K562 (cell line): ENCODE data around the gene CR2. TPM values are rescaled to one million over a fixed set of nuclear protein-coding genes. Genes with fewer than 3 reads are reported as not detected.
A peak's percentile ranks its signal among the peaks of the same experiment; 100 is the strongest.

Experiments used
- ATAC-seq: fragments of 200-7000 bp; cut with Tn5 transposase; 3 replicates; pipeline ENCODE4 v1.9.1; 2020; ENCODE audit warnings: moderate library complexity
- BruUV-seq: library from RNA; stranded (reverse); fragments of 400-500 nt; replicated peaks from 2 replicates; lab custom pipeline; 2021; lab: Mats Ljungman, UMichigan
- CTCF ChIA-PET: fragments of 300-600 bp; formaldehyde crosslinking; extraction: SDS; loops from one replicate; lab custom pipeline; 2021; ENCODE audit warnings: low intra/inter-chr PET ratio; lab: Yijun Ruan, JAX
- POLR2A ChIA-PET: fragments of 300-600, 350-650 bp; sonication (Branson Sonifier 250); formaldehyde crosslinking; extraction: SDS; loops from one replicate; lab custom pipeline; 2021; ENCODE audit warnings: antibody characterized with exemption, inconsistent platforms; lab: Yijun Ruan, JAX
- DNase-seq, 4 experiments: peaks; one replicate each; pipeline versions ENCODE4 v3.0.0 to v3.0.0-alpha.2; 2011 to 2018; ENCODE audit warnings: low spot score in 3 of 4, mixed read lengths in 3 of 4; ENCODE audit errors: extremely low read depth in 1 of 4
- FAIRE-seq: peaks from 2 replicates; lab custom pipeline; 2011; peaks lifted over from hg19 to GRCh38; lab: Jason Lieb, UNC
- H2AFZ ChIP-seq: 2 replicates; pipeline ENCODE4 v1.6.0; 2011; ENCODE audit warnings: low read depth, low read length, control low read depth, inconsistent platforms
- H3K27ac ChIP-seq: fragments of 200-600 bp; 3 replicates; pipeline ENCODE4 v1.8.0; 2011; ENCODE audit warnings: low read depth, mild to moderate bottlenecking, control low read depth, inconsistent platforms, low read length, moderate library complexity, mixed read lengths; ENCODE audit errors: extremely low read depth
- H3K27me3 ChIP-seq, 2 experiments: fragments of 300-600 bp in 1 of 2; 2 replicates in 1 of 2; 3 replicates in 1 of 2; pipeline versions ENCODE4 v1.6.0 to v1.8.0; 2011; ENCODE audit warnings: inconsistent platforms in 2 of 2, low read length in 2 of 2, mild to moderate bottlenecking in 1 of 2, mixed read lengths in 1 of 2, moderate library complexity in 1 of 2; ENCODE audit not compliant: control insufficient read depth in 2 of 2, insufficient read depth in 2 of 2
- H3K36me3 ChIP-seq: fragments of 300-600 bp; 3 replicates; pipeline ENCODE4 v1.8.0; 2011; ENCODE audit warnings: mild to moderate bottlenecking, low read length, inconsistent platforms; ENCODE audit not compliant: control insufficient read depth, insufficient read depth
- H3K4me1 ChIP-seq, 2 experiments: fragments of 200-600 bp in 1 of 2; replicated peaks in 1 of 2; 2 replicates in 1 of 2; 3 replicates in 1 of 2; pipeline versions ENCODE4 v1.5.1 to v1.8.0; 2011; ENCODE audit warnings: inconsistent platforms in 2 of 2, low read length in 2 of 2, mild to moderate bottlenecking in 1 of 2, mixed read lengths in 1 of 2, moderate library complexity in 1 of 2; ENCODE audit not compliant: control insufficient read depth in 2 of 2, insufficient read depth in 2 of 2
- H3K4me2 ChIP-seq: 2 replicates; pipeline ENCODE4 v1.6.1; 2011; ENCODE audit warnings: low read length, control low read depth, inconsistent platforms, mixed read lengths; ENCODE audit not compliant: insufficient read depth
- H3K4me3 ChIP-seq: fragments of 200-600 bp; sonication (generic), shearing (Covaris generic); 2 replicates; pipeline ENCODE4 v1.5.1; 2016; ENCODE audit warnings: control low read depth, inconsistent platforms
- H3K79me2 ChIP-seq: fragments of 200-600 bp; 3 replicates; pipeline ENCODE4 v1.8.0; 2011; ENCODE audit warnings: low read length, inconsistent platforms; ENCODE audit not compliant: control insufficient read depth, insufficient read depth
- H3K9ac ChIP-seq, 2 experiments: 2 replicates each; pipeline versions ENCODE4 v1.6.0 to v1.6.1; 2011; ENCODE audit warnings: low read depth in 2 of 2, low read length in 2 of 2, control low read depth in 1 of 2, inconsistent platforms in 1 of 2, mild to moderate bottlenecking in 1 of 2, mixed read lengths in 1 of 2; ENCODE audit not compliant: insufficient read depth in 1 of 2
- H3K9me1 ChIP-seq: one replicate; pipeline ENCODE4 v1.6.0; 2011; ENCODE audit warnings: inconsistent platforms, mild to moderate bottlenecking, low read length, moderate library complexity; ENCODE audit not compliant: control insufficient read depth, insufficient read depth
- H3K9me3 ChIP-seq: replicated peaks from 2 replicates; pipeline ENCODE4 v1.5.1; 2011; ENCODE audit warnings: low read depth, low read length, inconsistent platforms; ENCODE audit not compliant: control insufficient read depth, insufficient read depth
- H4K20me1 ChIP-seq: replicated peaks from 2 replicates; pipeline ENCODE4 v1.6.1; 2011; ENCODE audit warnings: low read length, inconsistent platforms, mixed read lengths; ENCODE audit not compliant: control insufficient read depth, insufficient read depth
- ATF7 ChIP-seq: fragments of 450-650 bp; IDR thresholded peaks from 2 replicates; pipeline ENCODE4 v1.7.1; 2014; ENCODE audit warnings: mild to moderate bottlenecking, moderate library complexity
- FOXM1 ChIP-seq, 2 experiments: fragments of 450-650 bp in 1 of 2; sonication (generic) in 1 of 2; formaldehyde crosslinking in 1 of 2; IDR thresholded peaks; 2 replicates each; pipeline versions ENCODE4 v1.6.1 to v1.9.0; 2017 to 2022; ENCODE audit warnings: low read depth in 2 of 2, mild to moderate bottlenecking in 2 of 2, missing genetic modification reagents in 1 of 2, moderate library complexity in 1 of 2
- KLF16 ChIP-seq: IDR thresholded peaks from 2 replicates; pipeline ENCODE4 v1.6.1; 2016; ENCODE audit warnings: antibody characterized with exemption
- OTX1 ChIP-seq: fragments of 450-650 bp; formaldehyde crosslinking; IDR thresholded peaks from 2 replicates; pipeline ENCODE4 v1.4.0; 2022; ENCODE audit warnings: mild to moderate bottlenecking
- SNIP1 ChIP-seq: fragments of 450-650 bp; IDR thresholded peaks from 2 replicates; pipeline ENCODE4 v1.7.1; 2017; ENCODE audit warnings: low read depth, mild to moderate bottlenecking
- U2AF1 ChIP-seq: fragments of 200-400 bp; formaldehyde crosslinking; optimal IDR thresholded peaks from 2 replicates; pipeline ENCODE3; 2017; ENCODE audit warnings: mild to moderate bottlenecking, low read depth, low read length, moderate library complexity
- ZFPM2 ChIP-seq: fragments of 250-450 bp; sonication (Bioruptor Pico); IDR thresholded peaks from 2 replicates; pipeline ENCODE4 v1.5.1; 2022; ENCODE audit warnings: mild to moderate bottlenecking
- ZNF695 ChIP-seq: fragments of 450-650 bp; formaldehyde crosslinking; IDR thresholded peaks from 2 replicates; pipeline ENCODE4 v1.4.0; 2020; ENCODE audit warnings: mild to moderate bottlenecking, moderate library complexity
- WGBS: fragments of 100-300 bp; shearing (Covaris generic); methylation state at CpG from one replicate; pipeline ENCODE4 v1.1.6; 2016; ENCODE audit warnings: low coverage, mixed read lengths; ENCODE audit not compliant: insufficient coverage; ENCODE audit errors: missing lambda C conversion rate; 5-methylcytosine and 5-hydroxymethylcytosine counted together
- in situ Hi-C: fragments of 300-500 bp; cut with MboI; formaldehyde crosslinking; loops from 4 replicates; pipeline ENCODE4 v1.15.0; 2018; ENCODE audit warnings: inconsistent platforms, mixed read lengths
- intact Hi-C: fragments of 100-400 bp; cut with micrococcal nuclease; formaldehyde crosslinking; loops from 2 replicates; pipeline ENCODE4 v1.14.2; 2022
- polyA plus RNA-seq, 8 experiments: library from polyadenylated mRNA; depleted of rRNA in 4 of 8; stranded (reverse) in 5 of 8; unstranded in 3 of 8; fragments of >200 nt; fragmentation: Nextera tagmentation in 2 of 8; fragmentation: Illumina TruSeq in 1 of 8; extraction: Ambion mirVana in 2 of 8; extraction: Trizol in 1 of 8; gene quantifications; 2 replicates each; pipeline versions ENCODE4 v1.2.1 to v1.2.3, GENCODE V29; 2011 to 2014; ENCODE audit warnings: inconsistent platforms in 1 of 8, missing spikeins in 1 of 8
- total RNA-seq, 7 experiments: library from RNA; depleted of rRNA in 6 of 7; stranded (reverse); fragments of >200 nt in 6 of 7; fragmentation: Illumina TruSeq in 2 of 7; extraction: Trizol in 2 of 7; gene quantifications; 2 replicates each; pipeline versions ENCODE4 v1.2.1 to v1.2.3, GENCODE V29; 2011 to 2021; ENCODE audit warnings: low replicate concordance in 1 of 7
- TF ChIP-seq, protein P1 (sequence below): sonication (generic); formaldehyde crosslinking; IDR thresholded peaks from 2 replicates; pipeline ENCODE4 v1.8.1; 2023; ENCODE audit warnings: mild to moderate bottlenecking, missing genetic modification reagents

The CR2 gene
- total and polyA plus RNA-seq, 9 of the 15 experiments (the other 6 are each of a cell fraction or from before 2014, with no cell fraction given) = 0.07 to 0.67 (median 0.37) TPM

DNA sequence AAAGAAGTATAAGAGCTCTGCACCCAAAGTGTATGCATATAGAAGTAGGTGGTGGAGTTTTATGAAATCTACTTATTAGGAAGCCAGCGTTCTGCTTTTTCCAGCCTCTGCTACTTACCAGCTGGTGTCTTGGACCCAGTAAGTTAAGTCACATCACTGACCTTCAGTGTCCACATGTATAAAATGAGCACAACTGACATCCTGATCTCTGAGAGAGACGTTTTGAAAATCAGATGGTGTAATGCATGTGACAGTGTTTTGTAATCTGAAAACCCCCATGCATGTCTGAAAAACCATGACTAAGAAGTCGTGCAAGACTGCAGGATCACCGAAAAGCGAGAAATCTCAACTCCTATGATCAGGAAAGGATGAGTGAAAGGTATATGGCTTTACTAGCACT, 43.8 kb downstream of the CR2 start:
- CTCF ChIA-PET = interaction anchor here (0.8 to 1.4 kb wide), 3 partner anchors 316 to 773 kb away, joined by 3 read pairs; no protein-coding TSS in a partner anchor
- no TSS peak for BruUV-seq
- Histone ChIP-seq H3K27ac (no peak overlapping the region), H3K9ac (no peak overlapping the region), H3K4me3 (no peak overlapping the region), H3K36me3 (no peaks in the 10 kb centered on the region; the same call in 2 of the 3 replicates), H2AFZ (peak overlapping the region; percentile 27; the same call in 1 of the 2 replicates), H3K9me3 (no peaks in the 10 kb centered on the region), H3K27me3 (no peaks in the 10 kb centered on the region), H3K4me2 (no peak overlapping the region), H3K9me1 (no peaks in the 10 kb centered on the region), H3K79me2 (no peaks in the 10 kb centered on the region), H3K4me1 (peaks cover 10 to 16% of the 10 kb centered on the region in 2 experiments), H4K20me1 (no peaks in the 10 kb centered on the region)
- POLR2A ChIA-PET = no interaction called here
- TF ChIP-seq OTX1 (CRISPR knock-in tag) (no peak), U2AF1 (no peak), FOXM1 (IDR thresholded peaks at IDR 0.05; ENCODE audit: low read depth) (no peak), FOXM1 (CRISPR knock-in tag; IDR thresholded peaks at IDR 0.05; ENCODE audit: low read depth) (no peak), ZNF695 (CRISPR knock-in tag) (no peak)
- DNase-seq = no peak
- no peak for ATAC-seq
- intact Hi-C loops = loop anchor here (2.0 to 5.0 kb wide), 5 partner anchors 45 to 761 kb away; no protein-coding TSS in a partner anchor
- no peak for FAIRE-seq
- in situ Hi-C loops = no loop called here
- WGBS = 44% methylated on average over 5 of the region's 5 CpGs

DNA sequence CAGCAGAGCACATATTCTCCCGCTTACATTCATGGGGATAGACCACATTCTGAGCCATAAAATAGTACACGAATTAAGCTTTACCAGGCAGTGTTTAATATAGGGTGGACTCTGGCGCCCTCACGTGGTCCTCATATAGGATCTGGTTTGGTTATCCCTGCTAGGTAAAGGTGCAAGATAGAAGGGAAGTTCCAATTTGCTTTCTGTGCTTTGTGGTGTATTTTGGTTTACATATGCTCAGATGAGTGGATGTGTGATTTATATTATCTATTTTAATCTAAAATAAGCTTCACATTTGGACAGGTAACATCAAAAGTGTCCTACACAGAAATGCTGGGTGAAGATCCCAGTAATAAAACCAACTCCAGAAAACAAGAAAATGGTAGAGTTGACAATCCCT, 45.4 kb downstream of the CR2 start:
- Histone ChIP-seq H2AFZ (peak overlapping the region; percentile 70), H3K4me1 (peaks cover 10 to 23% of the 10 kb centered on the region in 2 experiments), H3K79me2 (no peaks in the 10 kb centered on the region), H3K4me2 (no peak overlapping the region; the same call in 1 of the 2 replicates), H3K27me3 (no peaks in the 10 kb centered on the region), H3K9me3 (no peaks in the 10 kb centered on the region), H3K4me3 (no peak overlapping the region), H3K9ac (no peak overlapping the region; a peak in 1 of 4 replicates), H4K20me1 (no peaks in the 10 kb centered on the region), H3K36me3 (no peaks in the 10 kb centered on the region; the same call in 2 of the 3 replicates), H3K27ac (peak overlapping the region; percentile 20; the same call in 1 of the 3 replicates), H3K9me1 (no peaks in the 10 kb centered on the region)
- FAIRE-seq (peak; percentile 89), ATAC-seq (peak; percentile 90), DNase-seq (peak; percentile 70 to 91 (median 76))
- WGBS = 0% methylated on average over 4 of the region's 4 CpGs
- CTCF ChIA-PET = interaction anchor here (0.6 to 1.9 kb wide), 8 partner anchors 20 to 893 kb away, joined by 3 to 6 read pairs (median 4); no protein-coding TSS in a partner anchor
- intact Hi-C loops = loop anchor here (1.0 to 5.0 kb wide), 9 partner anchors 21 to 762 kb away; no protein-coding TSS in a partner anchor
- in situ Hi-C loops = no loop called here
- POLR2A ChIA-PET = interaction anchor here (0.6 to 1.3 kb wide), 5 partner anchors 20 to 178 kb away, joined by 3 to 4 read pairs (median 3); partner anchors contain the start of gene CD55
- no TSS peak for BruUV-seq
- TF ChIP-seq SNIP1 (no peak), ATF7 (0 out of 2 replicates have a peak, but pooled peaks have one; percentile 21), KLF16 (0 out of 2 replicates have a peak, but pooled peaks have one; percentile 33), ZFPM2 (CRISPR knock-in tag) (no peak)
- TF ChIP-seq, protein P1, sequence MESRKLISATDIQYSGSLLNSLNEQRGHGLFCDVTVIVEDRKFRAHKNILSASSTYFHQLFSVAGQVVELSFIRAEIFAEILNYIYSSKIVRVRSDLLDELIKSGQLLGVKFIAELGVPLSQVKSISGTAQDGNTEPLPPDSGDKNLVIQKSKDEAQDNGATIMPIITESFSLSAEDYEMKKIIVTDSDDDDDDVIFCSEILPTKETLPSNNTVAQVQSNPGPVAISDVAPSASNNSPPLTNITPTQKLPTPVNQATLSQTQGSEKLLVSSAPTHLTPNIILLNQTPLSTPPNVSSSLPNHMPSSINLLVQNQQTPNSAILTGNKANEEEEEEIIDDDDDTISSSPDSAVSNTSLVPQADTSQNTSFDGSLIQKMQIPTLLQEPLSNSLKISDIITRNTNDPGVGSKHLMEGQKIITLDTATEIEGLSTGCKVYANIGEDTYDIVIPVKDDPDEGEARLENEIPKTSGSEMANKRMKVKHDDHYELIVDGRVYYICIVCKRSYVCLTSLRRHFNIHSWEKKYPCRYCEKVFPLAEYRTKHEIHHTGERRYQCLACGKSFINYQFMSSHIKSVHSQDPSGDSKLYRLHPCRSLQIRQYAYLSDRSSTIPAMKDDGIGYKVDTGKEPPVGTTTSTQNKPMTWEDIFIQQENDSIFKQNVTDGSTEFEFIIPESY = 0 out of 2 replicates have a peak, but pooled peaks have one; percentile 52
